Peyer's patch (tissue), 4 donors: Measurements from ENCODE around the gene STRIT1. TPM values are rescaled to one million over a fixed set of nuclear protein-coding genes. Genes with fewer than 3 reads are reported as not detected.

ENCODE experiments used
- DNase-seq, 3 donors: peaks; one replicate each; pipeline ENCODE4 v3.0.0-alpha.2; 2017 to 2019
- H3K27ac ChIP-seq, 4 donors: fragments of 200-600 bp; sonication (generic); one replicate each; pipeline ENCODE4 v1.5.1; 2016 to 2019
- H3K27me3 ChIP-seq, 2 donors: fragments of 200-600 bp; sonication (generic); one replicate each; pipeline ENCODE4 v1.5.1; 2019
- H3K36me3 ChIP-seq, 3 donors: fragments of 200-600 bp; sonication (generic); one replicate each; pipeline ENCODE4 v1.5.1; 2016 to 2019
- H3K4me1 ChIP-seq, 4 donors: fragments of 200-600 bp; sonication (generic); one replicate each; pipeline ENCODE4 v1.5.1; 2016 to 2019
- H3K4me3 ChIP-seq, 4 donors: fragments of 200-600 bp; sonication (generic); 1 replicate in 3 of 4; 2 replicates in 1 of 4; pipeline ENCODE4 v1.5.1; 2016 to 2019; ENCODE audit warnings: mild to moderate bottlenecking in 1 of 4
- H3K9me3 ChIP-seq, 4 donors: fragments of 200-600 bp; sonication (generic); one replicate each; pipeline ENCODE4 v1.5.1; 2016 to 2019; ENCODE audit warnings: mild to moderate bottlenecking in 1 of 4
- CTCF ChIP-seq, 6 experiments: fragments of 450-650 bp in 4 of 6; fragments of 200-600 bp in 2 of 6; sonication (generic) in 1 of 6; IDR thresholded peaks; one replicate each; pipeline ENCODE4 v1.5.1; 2017 to 2019; ENCODE audit warnings: antibody characterized with exemption in 6 of 6, mild to moderate bottlenecking in 3 of 6, moderate library complexity in 1 of 6
- POLR2A ChIP-seq, 2 donors: fragments of 450-650 bp; IDR thresholded peaks; one replicate each; pipeline ENCODE4 v1.5.1; 2017; ENCODE audit warnings: antibody characterized with exemption in 2 of 2, mild to moderate bottlenecking in 2 of 2, moderate library complexity in 2 of 2
- total RNA-seq, 4 donors: library from RNA; depleted of rRNA; stranded (reverse); fragments of >200 nt; gene quantifications; one replicate each; pipeline ENCODE4 v1.1.0, GENCODE V29; 2016

STRIT1 gene
- total RNA-seq, 4 donors from 2014 or later = not detected

- DNase-seq = no peak
- Histone ChIP-seq H3K4me3 (no peak overlapping the region), H3K4me1 (no peaks in the 10 kb centered on the region), H3K27ac (no peak overlapping the region), H3K27me3 (no peaks in the 10 kb centered on the region), H3K36me3 (no peaks in the 10 kb centered on the region), H3K9me3 (no peaks in the 10 kb centered on the region)
- no peak for TF ChIP-seq CTCF (IDR thresholded peaks at IDR 0.05)
- no peak for TF ChIP-seq POLR2A (IDR thresholded peaks at IDR 0.05)
Measured at GRCh38 chr3:155327430-155327829, 33.9 kb upstream of the STRIT1 start.

- DNase-seq = no peak
- Histone ChIP-seq H3K36me3 (no peaks in the 10 kb centered on the region), H3K9me3 (no peaks in the 10 kb centered on the region), H3K27ac (no peak overlapping the region), H3K4me3 (no peak overlapping the region), H3K4me1 (no peaks in the 10 kb centered on the region), H3K27me3 (no peaks in the 10 kb centered on the region)
- TF ChIP-seq CTCF (IDR thresholded peaks at IDR 0.05) = no peak
- TF ChIP-seq POLR2A (IDR thresholded peaks at IDR 0.05) = no peak
Measured at GRCh38 chr3:155326901-155327300, 33.4 kb upstream of the STRIT1 start.

DNA sequence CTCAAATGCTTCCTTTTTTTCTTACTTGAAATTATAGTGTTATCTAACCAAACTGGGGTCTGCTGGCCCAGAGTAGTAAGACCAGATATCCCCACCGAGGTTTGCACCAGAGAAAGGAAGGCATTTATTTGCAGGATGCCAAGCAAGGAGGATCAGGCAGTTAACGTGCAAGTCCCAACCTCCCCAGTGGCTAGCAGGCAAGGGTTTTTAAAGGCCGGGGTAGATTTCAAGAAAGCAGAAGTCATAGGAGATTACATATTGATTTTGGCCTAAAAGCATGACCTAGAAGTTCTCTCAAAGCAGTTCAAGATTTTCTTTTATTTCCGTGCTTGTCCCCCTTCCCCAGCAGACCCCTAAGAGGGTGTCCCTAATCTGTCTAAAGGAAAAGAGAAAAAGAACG lies 32.8 kb upstream of the STRIT1 start:
- H3K9me3 ChIP-seq = no peaks in the 10 kb centered on the region
- no peaks in the 10 kb centered on the region for H3K27me3 ChIP-seq
- TF ChIP-seq CTCF (IDR thresholded peaks at IDR 0.05) = no peak
- TF ChIP-seq POLR2A (IDR thresholded peaks at IDR 0.05) = no peak
- H3K4me1 ChIP-seq = no peaks in the 10 kb centered on the region
- H3K4me3 ChIP-seq = no peak overlapping the region
- DNase-seq = no peak
- no peak overlapping the region for H3K27ac ChIP-seq
- H3K36me3 ChIP-seq = no peaks in the 10 kb centered on the region

GRCh38 chr3:155325263-155325835 lies 31.9 kb upstream of the STRIT1 start:
- Histone ChIP-seq H3K36me3 (no peaks in the 10 kb centered on the region), H3K27me3 (no peaks in the 10 kb centered on the region), H3K4me1 (no peaks in the 10 kb centered on the region), H3K4me3 (peak overlapping the region in 1 of 4 donors; percentile 21), H3K9me3 (no peaks in the 10 kb centered on the region), H3K27ac (no peak overlapping the region)
- TF ChIP-seq CTCF (IDR thresholded peaks at IDR 0.05) (no peak), POLR2A (IDR thresholded peaks at IDR 0.05) (no peak)
- peak in 1 of 3 donors; percentile 50 for DNase-seq

DNA sequence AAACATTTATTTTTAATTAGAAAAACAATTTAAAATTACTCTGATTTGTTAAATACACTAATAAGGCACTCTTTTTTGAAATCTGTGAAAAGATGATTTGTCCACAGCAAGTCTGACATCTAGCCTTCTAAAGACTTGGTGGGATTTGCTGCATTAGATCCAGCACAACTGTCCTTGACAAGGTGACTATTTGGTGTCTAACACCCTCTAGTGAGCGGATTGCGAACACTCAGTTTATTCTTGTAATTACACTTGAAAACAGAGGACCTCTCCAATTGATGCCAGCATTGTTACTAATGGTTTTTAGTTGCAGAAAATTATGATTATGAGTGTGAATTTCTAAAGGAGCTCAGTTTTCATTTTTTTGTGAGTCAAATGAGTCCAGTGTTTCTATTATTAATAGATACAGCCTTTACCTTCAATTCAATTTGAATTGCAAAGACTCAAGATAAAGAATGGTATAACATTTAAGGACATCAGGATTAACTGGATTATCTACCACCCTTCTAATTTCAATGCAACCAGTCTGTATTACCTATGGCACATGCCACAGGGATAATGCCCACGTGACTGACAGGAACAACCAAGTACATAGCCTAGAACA lies 29.7 kb upstream of the STRIT1 start:
- TF ChIP-seq CTCF (IDR thresholded peaks at IDR 0.05) = peak in 4 of 6 experiments; percentile 31 to 85 (median 82)
- no peak for TF ChIP-seq POLR2A (IDR thresholded peaks at IDR 0.05)
- no peaks in the 10 kb centered on the region for H3K36me3 ChIP-seq
- no peak overlapping the region for H3K27ac ChIP-seq
- DNase-seq = peak in 1 of 3 donors; percentile 54
- H3K9me3 ChIP-seq = no peaks in the 10 kb centered on the region
- no peak overlapping the region for H3K4me3 ChIP-seq
- H3K27me3 ChIP-seq = no peaks in the 10 kb centered on the region
- H3K4me1 ChIP-seq = no peaks in the 10 kb centered on the region
